Measurements from ENCODE around the gene MGA. TPM values are rescaled to one million over a fixed set of nuclear protein-coding genes. Genes with fewer than 3 reads are reported as not detected.
A peak's percentile ranks its signal among the peaks of the same experiment; 100 is the strongest.

The MGA gene
- total RNA-seq (31.6 and 33.7 TPM in 2 replicates), polyA plus RNA-seq (6.1 and 6.5 TPM in 2 replicates), polyA minus RNA-seq (ENCODE audit: low replicate concordance) (12.9 and 29.0 TPM in 2 replicates)
- 4.9 and 6.1 TPM in 2 replicates for polyA plus RNA-seq (2012)

GRCh38 chr15:41660235-41661077, at the start of gene MGA:
Gene MGA, plus strand, starts transcription at chr15:41660405.
- peak; percentile 93 for DNase-seq (ENCODE audit: low read depth in 2 of 2)
- Histone ChIP-seq H3K27me3 (ENCODE audit: control insufficient read depth, insufficient read depth, low read length) (no peaks in the 10 kb centered on the region), H3K9me3 (ENCODE audit: control insufficient read depth, insufficient read depth, low read depth, low read length) (no peaks in the 10 kb centered on the region), H3K4me2 (ENCODE audit: extremely low read depth, insufficient read depth, low read length) (peak within 1 kb of the TSS; percentile 86), H3K36me3 (ENCODE audit: control insufficient read depth, insufficient read depth, low read length) (no peaks in the 10 kb centered on the region), H4K20me1 (ENCODE audit: control insufficient read depth, extremely low read depth, insufficient read depth, low read length) (no peaks in the 10 kb centered on the region), H3K4me3 (replicated peaks in 1 of 4; ENCODE audit: control extremely low read depth in 1 of 4, insufficient read depth in 1 of 4, low read depth in 3 of 4, low read length in 4 of 4) (peak within 1 kb of the TSS; percentile 16 to 73 (median 54)), H2AFZ (ENCODE audit: low read length) (peak within 1 kb of the TSS; percentile 74), H3K4me1 (ENCODE audit: control insufficient read depth, extremely low read depth, insufficient read depth, low read length) (peaks cover 5% of the 10 kb centered on the region), H3K9ac (ENCODE audit: insufficient read depth, low read length) (peak within 1 kb of the TSS; percentile 60), H3K27ac (ENCODE audit: insufficient read depth, low read length) (peak within 1 kb of the TSS; percentile 86), H3K79me2 (ENCODE audit: control insufficient read depth, insufficient read depth, low read length) (peaks cover 24% of the 10 kb centered on the region)
- TF ChIP-seq CTCF (conservative IDR thresholded peaks at IDR 0.05 in 1 of 2, IDR thresholded peaks at IDR 0.05 in 1 of 2; ENCODE audit: low read depth in 1 of 2, low read length in 2 of 2) (peak in 1 of 2 donors; percentile 11), EZH2 (IDR thresholded peaks at IDR 0.05; ENCODE audit: low read length, missing control alignments) (no peak)

GRCh38 chr15:41620536-41621199, 39.5 kb upstream of the MGA start:
- peak in 1 of 2 donors; percentile 7 for DNase-seq (ENCODE audit: low read depth in 2 of 2)
- no peaks in the 10 kb centered on the region for H3K79me2 ChIP-seq (ENCODE audit: control insufficient read depth, insufficient read depth, low read length)
- no peaks in the 10 kb centered on the region for H4K20me1 ChIP-seq (ENCODE audit: control insufficient read depth, extremely low read depth, insufficient read depth, low read length)
- H3K9ac ChIP-seq (ENCODE audit: insufficient read depth, low read length), result no peak overlapping the region
- H3K9me3 ChIP-seq (ENCODE audit: control insufficient read depth, insufficient read depth, low read depth, low read length), result no peaks in the 10 kb centered on the region
- H3K4me2 ChIP-seq (ENCODE audit: extremely low read depth, insufficient read depth, low read length), result peak overlapping the region; percentile 93
- H3K4me3 ChIP-seq (replicated peaks in 1 of 4; ENCODE audit: control extremely low read depth in 1 of 4, insufficient read depth in 1 of 4, low read depth in 3 of 4, low read length in 4 of 4), result peak overlapping the region; percentile 11 to 73 (median 46)
- no peaks in the 10 kb centered on the region for H3K27me3 ChIP-seq (ENCODE audit: control insufficient read depth, insufficient read depth, low read length)
- no peaks in the 10 kb centered on the region for H3K36me3 ChIP-seq (ENCODE audit: control insufficient read depth, insufficient read depth, low read length)
- H3K4me1 ChIP-seq (ENCODE audit: control insufficient read depth, extremely low read depth, insufficient read depth, low read length), result peaks cover 2% of the 10 kb centered on the region
- peak overlapping the region; percentile 77 for H2AFZ ChIP-seq (ENCODE audit: low read length)
- no peak for TF ChIP-seq EZH2 (IDR thresholded peaks at IDR 0.05; ENCODE audit: low read length, missing control alignments)
- no peak for TF ChIP-seq CTCF (conservative IDR thresholded peaks at IDR 0.05 in 1 of 2, IDR thresholded peaks at IDR 0.05 in 1 of 2; ENCODE audit: low read depth in 1 of 2, low read length in 2 of 2)
- H3K27ac ChIP-seq (ENCODE audit: insufficient read depth, low read length), result no peak overlapping the region
